ENCODE measurements around the gene CNTFR.

CNTFR gene

DNA sequence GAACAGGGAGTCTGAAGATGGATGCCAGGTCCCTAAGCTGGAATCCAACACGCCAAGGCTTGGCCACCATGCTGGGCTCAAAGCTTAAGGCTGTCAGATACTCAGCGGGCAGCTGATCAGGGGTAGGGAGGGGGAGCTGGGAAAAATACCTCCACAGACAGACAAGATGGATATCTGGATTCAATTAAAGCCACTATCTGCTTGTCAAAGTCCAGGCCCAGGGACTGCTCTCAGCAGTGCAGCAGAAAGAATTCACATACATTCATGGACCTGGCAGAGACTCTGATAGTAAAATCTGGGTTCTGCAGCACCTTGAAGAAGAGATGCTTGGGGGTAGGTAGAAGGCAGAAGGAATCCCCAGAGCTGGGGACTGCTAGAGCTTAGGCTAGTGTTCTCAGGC is 25.6 kb upstream of the CNTFR start:
- no peak for DNase-seq

DNA sequence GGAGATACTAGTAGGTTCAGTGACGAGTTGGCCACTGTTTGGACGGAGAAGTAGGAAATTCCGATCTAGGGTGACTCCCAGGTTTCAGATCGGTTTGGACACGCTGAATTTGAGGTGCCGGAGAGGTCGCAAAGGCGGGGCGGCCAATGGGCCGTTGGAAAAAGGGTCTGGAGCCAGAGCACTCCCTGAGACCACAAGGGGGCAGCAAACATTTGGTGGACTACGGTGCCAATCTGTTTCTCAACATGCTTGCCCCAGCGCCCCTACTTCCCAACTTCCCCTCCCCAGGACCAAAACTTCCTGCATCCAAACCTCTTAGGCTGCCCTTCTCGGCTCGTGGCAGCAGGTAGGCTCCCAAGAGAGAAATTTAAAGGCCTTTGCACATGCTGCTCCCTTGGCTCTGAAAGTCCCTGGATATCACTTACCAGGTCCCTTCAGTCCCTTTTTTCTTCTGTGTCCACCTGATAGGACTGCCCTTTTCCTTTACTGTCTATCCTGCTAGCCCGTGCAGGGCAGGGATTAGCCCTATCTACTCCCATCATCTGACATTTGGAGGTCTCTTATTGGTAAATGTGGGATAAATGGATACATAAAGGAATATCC is 23.4 kb upstream of the CNTFR start:
- peak; percentile 74 to 79 for DNase-seq

DNA sequence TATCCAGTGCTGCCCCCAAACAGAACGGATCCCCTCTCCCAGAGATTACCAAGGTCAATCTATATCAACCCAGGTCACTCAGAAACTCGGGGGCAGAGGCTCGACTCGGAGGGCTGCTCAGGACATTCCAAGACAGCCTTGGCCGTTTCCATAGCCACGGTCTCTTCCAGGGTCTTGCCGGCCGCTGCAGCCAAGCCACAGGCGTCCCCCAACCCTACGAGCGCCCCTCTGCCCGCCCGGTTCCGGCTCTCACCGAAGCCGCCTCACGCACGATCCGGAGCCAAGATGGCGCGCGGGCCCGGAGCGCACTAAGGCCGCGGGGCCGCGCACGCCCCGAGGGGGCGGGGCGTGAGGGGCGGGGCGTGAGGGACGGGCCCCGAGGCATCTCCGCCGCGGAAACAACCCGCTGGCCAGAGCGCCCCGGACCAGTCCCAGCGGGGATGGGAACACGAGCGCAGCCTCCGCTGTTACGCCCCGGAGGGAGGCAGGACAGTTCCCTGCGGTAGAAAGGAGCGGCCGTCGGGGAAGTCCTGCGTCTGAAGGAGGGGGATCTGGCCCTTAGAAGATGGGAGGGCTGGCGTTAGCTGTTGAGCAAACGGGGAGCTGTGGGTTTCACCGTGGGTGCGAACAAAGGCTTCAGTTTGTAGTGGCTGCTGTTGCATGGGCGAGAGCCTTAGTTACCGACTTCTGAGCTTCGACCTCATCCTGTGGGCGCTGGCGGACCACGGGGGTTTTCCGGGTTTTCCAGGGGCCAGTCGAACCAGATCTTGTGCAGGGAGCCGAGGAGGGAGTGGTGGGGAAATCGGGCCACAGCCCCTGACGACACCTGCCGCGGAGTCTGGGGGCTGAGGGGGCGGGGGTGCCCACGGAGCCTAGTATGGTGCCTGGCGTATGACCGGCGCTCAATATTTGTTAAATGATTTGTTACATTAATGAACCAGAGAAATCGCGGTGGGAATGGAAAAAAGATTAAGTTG is 22.6 kb upstream of the CNTFR start, which contains the start of gene RPP25L:
TSS of gene RPP25L (minus strand) at position 287 of the 977 bp plus-strand sequence. CDS start 801 bp downstream, outside the sequence.
- DNase-seq, result peak; percentile 81 to 85

DNA sequence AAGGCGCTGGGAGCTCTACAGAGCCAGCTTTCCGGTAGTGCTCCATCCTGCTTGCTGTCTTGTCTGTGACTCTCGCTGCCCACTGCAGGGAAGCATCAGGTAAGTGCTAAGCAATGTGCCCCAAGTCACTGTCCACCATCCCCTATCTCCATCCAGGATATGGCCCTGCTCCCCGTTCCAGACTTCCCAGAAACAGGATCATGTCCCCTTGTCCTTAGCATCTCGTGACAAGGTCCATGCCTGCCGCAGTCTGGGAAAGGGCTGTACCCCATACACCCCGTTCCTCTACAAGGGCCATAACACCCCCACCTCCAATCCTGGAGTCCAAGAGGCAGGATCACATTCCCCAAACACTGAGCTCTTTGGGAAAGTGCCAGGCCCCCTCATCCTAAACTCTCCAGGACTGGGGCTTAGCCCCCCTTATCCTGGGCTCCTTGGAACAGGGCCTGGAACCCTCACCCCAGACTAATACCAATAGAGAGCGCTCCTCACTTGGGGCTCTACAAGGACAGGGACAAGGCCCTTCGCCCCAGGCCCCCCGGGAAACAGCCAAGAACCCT is 21.8 kb upstream of the CNTFR start:
- DNase-seq, result no peak

DNA sequence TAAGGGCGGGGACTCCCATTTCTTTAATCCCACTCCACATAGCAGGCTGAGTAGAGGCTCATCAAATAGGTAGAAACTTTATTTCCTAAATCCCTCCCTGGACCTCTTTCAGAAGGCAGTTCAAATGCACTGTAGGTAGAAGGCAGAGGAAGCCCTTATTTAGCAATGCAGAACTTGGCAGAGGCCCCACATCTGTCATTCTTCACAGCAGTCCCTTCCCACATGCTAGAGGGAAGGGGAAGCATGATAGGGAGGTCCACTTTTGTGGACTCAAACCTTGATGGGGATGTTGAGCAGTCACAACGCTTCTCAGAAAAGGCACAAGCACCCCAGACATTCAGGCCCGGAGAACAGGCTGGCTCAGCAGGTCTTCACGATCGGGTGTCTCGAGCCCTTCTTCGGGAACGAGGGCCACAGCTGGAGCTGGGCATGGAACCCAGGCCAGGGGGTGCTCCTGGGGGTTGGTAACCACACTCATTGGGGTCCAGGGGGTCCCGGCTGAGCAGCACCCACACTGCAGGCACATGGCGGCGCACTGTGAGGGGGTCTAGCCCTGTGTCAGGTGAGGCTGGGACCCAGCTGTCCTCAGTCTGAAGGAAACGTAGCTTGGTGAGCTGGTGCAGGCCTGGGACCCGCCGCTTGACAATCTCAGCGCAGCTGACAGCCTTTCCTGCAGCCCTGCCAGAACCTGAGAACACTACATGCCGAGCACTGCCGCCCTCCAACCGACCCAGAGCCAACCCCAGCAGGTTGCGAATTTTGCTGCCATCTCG is 21.1 kb upstream of the CNTFR start:
- no peak for DNase-seq

DNA sequence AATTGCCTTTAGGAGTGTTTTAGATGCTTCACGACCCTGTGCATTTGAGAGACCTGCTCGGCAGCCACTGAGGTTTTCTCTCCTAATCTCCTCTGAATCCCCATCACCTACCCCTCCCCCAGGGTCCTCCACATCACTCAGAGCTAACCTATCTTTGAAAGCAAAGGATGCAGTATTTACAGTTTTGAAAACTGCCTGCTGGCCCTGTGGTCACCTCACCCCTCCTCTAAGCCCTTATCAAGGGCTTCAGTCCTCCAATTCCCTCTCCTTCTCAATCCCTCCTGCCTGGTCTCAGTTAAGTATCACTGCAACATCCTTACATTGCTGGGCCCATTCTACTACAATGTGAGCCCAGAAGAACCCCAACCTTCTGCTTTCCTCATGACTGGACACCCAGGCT is 17.8 kb upstream of the CNTFR start:
- no peak for DNase-seq

DNA sequence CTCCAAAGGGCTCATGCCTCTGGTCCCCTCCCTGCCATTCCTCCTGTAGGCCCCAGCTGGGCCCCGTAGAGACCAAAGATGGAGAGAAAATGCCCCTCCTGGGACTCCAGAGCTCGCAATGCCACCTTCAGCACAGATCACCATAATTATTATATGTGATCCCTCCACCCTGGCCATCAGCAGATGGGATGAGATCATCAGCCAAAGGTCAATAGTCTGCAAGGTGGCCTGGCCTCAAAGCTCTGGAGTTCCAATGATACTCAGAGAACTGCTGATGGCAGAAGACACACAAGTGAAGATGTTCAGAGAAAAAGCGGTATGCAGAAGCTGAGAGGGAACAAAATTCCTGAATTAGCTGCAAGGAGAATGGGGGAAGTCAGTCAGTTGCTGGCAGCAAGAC is 17.4 kb upstream of the CNTFR start:
- no peak for DNase-seq

DNA sequence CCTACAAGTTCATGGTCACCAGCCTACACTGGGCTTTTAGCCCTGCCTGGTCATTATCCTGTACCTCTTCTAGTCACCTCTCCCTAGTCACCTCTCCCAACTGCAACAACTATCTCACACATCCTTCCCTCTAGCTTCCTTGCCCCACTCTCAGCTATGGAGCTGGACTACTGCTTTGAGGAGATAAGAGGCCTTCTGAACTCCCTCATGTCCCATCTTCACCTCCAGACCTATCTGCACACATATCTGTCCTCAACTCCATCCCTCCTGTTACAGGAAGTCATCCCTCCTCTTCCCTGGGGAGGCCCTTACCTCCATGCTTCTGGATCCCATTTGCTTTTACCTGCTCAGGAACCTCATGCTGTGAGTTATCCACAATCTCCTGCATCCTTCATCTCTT is 16.7 kb upstream of the CNTFR start:
- no peak for DNase-seq

DNA sequence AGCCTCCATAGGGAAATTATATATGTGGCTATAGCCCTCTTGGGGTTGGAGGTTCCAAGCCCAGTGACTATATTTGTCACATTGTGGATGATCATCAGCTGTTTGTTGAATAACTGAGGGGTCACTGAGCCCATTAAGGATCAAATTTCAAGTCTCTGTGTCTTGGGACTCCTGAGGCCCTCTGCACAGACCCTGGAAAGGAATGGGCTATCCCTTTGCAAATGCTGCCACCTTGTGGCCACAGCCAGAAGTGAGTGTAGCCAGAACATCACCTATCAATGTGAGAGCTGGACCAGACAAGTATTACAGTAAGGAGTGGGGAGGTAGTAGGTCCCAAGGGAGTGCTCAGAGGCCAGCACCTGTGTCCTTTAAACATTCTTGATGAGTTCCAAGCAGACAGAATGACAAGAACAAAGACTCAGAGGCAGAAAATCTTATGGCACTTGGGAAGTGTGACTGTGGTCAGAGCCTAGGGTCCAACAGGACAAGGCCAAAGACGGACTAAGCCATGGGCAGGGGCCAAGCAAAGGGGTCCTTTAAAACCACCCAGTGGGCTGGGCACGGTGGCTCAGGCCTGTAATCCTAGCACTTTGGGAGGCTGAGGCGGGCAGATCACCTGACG is 14.2 kb upstream of the CNTFR start:
- DNase-seq, result peak; percentile 81 to 83

DNA sequence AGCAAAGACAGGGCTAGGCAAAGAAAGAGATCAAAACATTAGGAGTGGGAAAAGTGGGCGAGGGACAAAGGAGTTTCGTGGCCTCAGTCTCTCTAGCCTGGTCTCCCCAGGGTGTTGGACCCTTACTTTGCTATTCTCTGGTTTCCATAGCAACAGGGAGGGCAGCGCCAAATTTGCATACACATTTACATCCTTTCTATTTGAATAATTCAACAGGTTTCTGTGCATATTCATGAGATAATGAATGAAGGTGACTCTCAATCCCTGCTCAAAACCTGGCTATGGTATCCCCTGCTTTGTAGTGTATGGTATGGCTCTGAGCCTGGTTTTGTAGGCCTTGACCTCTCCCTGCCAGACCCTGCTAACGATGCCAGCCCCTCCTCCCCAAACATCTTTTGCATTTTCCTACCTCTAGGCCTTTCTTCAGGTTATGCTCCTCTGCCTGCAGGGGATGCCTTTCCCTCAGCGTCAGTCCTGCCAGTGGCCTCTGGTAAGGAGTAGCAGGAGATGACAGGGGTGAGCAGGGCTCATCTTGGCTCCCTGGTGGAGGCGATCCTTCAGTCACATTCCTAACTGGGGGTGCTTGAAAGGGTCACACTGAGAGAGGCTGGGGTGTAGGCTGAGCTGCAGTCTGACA is 12.5 kb upstream of the CNTFR start:
- no peak for DNase-seq

DNA sequence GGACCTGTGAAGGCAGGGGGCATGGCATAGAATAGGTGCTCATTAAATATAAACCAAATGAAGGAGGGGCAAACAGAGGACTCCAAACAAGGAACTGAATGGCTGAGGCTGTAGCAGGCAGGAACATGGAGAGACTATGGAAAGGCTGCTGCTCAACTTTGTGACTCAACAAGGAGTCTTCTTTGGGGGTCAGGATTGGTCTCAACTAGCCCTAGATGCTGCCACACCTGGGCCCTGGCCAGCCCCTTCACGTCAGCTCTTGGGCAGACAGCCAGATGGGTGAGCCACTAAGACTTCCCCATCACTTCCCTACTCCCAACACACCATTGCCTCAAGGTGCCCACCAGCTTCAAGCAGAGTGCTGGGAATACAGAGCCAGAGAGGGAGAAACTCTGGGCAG is 11.4 kb upstream of the CNTFR start:
- DNase-seq, result no peak

DNA sequence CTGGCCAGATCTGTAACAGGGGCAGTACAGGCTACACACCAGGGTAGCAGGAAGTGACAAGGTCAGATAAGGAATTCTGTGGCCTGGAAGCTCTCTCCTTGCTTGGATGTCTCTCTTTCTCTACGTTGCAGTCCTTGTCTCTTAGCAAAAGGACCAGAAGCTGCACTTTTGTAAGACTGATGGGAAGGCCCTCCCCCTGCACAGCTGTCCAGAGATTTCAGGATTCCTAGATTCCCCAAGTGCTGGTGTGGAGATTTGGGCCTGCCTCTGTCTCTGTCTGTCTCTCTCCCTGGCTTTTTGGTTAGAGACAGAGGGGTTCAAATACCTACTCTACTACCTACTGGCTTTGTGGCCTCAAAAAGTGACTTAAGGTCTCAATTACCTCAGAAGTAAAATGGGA is 10.0 kb upstream of the CNTFR start:
- DNase-seq, result no peak

DNA sequence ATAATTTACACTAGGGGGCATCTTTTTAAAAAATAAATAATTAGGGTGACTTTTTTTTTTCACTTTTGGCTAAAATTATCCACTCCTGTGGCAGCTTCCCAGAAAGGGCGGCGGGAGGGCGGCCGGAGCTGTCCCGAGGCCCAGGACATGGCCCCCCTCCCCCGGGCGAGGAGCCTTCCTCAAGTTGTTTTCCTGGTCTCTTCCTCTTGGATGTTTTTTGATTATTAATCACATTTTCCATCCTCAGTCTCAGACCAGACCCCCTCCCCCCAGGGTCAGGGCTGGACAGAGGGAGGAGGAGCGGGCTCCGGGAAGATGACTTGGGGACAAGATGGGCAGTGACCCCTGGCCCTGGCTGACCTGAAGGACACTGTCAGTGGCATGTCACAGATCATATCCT is 4.7 kb upstream of the CNTFR start:
- DNase-seq, result no peak

DNA sequence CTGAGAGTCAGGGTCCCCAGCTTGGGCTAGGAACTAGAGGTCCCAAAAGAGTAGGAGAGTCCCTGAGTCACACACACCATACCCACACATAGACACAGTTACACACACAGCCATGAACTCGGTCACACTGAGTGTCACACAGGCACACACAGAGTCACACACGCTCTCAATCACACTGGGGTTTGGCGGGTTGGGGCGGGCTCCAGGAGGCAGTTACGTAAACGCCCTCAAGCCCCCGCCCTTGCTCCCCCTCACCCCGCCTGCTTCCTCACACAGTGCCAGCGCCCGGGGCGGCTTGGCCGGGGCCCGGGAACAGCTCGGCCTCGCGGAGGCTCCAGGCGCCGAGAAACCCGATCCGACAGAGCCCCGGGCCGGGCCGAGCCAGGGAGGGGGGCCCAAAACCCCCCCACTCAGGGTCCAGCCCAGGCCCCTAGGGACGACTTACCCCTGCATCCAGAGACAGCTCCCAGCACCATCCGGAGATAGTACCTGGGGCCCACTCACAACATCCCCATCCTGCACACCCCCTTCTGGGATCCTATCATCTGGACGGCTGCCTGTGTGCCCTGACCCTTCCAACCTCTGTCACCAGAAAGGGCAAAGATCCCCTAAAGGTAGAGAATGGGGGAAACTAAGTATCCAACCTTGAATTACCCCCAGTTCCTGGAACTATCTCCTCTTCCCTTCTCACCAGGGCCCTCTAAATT is 3.5 kb upstream of the CNTFR start:
- DNase-seq, result no peak

DNA sequence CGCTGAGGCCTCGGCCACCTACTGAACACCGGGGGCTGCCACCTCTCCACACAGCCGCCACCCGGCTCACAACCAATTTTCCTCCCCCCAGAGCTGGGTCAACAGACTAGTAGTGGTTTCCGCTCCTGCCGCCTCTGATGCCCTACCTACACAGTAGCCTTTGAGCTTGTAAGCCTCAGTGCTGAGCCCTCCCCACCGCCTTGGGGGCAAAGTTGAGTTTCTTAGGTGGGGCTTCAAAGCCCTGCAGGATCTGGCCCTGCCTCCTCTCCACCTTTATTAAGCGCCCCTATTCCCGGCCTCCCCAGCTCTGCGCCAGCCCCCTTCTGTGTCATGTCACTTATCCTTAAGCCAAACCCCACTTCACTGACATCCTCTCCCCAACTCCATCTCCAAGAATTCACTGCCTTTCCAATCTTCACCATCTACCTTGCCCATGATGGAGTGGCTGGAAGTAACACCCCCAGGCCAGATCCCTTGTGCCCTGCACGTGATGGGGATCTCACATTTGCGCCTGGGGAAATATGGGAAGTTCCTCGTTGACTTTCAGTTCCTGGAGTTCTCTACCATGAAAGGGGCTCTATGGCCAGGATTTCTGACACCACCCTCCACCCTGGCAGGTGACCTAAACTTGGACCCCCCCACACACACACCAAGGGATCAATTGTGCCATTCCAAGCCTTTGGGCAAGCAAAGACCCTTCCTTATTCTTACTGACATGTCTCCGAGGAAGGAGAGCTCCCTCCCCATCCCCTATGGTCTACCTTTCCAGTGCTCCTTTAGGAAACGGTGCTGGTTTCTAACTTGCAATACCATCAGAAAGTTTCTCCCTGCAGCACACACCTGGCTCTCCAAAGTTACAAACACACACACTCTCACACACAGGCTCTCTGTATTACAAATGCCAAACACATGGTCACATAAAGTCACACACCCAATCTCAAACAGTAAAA is 2.7 kb upstream of the CNTFR start:
- no peak for DNase-seq

DNA sequence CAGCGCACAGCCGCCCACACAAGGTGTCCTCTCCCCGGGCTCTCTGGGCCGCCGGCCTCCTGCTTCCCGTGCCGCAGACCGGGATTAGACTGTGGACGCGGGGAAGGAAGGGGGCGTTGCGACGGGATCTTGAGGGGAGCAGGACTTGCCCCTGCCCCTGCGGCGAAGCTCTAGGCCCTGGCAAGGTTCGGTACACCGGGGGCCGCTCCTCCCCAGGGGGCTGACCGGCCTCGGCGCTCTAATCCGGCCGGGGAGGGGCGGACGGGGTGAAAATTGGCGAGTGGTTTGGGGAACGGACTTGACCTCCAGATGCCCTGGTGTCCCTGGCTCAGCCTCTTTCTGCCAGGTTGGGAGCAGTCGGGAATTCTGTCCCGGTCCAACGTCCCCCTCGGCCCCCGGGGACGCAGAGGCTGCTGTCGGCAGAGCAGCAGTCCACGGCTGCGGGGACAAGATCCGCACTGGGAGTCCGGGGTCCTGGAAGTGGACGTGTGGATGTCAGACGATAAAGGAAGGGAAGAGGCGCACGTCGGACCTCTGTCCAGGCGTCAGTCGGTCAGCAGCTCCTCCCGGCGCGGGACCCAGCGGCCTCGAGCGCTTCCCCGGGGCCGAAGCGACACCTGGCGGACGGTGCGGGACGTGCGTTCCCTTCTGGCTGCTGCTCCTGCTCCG is 1.9 kb upstream of the CNTFR start:
- DNase-seq, result peak; percentile 72 to 75

DNA sequence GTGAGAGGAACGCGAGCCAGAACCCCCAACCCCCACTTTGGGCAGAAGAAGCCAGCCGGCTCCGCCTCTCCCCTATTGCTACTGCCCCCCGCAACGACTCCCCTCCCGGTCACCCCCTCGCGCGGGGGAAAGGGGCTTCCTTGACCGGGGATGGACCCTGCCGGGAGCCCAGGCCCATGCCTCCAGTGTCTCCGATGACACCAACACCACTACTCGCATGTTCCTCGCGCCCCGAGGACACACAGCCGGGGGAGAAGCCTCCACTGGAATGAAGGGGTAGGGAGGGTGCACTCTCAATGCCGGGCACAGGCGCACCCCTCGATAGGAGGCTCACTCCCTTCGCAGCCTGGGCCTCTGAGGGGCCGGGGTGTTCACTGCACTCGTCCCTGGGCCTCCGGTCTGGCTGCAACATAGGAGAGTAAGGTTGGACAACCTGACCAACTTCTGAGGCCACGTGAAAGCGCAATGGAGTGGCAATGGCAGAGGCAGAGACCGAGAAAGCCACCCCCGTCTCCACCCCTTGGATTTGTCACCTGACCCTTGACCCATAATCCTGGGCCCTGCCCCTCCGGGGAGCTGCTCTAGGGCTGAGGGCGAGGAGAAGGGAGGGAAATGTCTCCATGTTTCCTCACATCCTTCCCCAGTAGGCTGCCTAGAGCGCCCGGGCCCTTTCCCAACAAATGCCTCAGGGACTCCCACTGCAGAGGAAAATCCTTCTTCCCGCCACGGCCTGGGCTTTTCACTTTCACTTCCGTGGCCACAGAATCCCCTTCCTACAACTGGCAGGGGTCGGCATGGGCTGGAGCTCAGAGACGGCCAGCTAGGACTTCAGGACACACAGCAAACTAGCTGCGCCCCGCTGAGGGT is 1.1 kb upstream of the CNTFR start:
- no peak for DNase-seq
